Measurements from ENCODE around the gene LHFPL6.

The LHFPL6 gene

DNA sequence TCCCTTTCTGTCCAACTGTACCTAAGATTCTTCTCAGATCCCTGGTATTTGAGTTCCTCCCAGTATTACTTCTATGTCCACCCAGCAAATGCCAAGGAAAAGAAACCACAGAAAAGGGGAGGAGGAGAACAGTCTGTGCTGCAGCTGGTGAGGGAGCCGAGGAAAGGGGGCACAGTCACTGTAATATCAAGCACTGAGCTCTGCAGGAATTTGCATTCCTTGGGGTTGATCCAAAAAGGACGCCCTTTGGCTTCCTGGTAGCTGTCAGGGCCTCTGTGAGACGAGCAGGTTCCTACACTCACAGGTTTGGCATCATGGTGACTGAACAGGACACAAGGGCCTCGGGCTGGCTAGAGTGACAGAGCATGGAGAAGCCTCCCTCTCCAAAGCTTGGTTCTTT, 291.4 kb downstream of the LHFPL6 start:
- no peak for TF ChIP-seq FOXP2 (optimal IDR thresholded peaks at IDR 0.05; ENCODE audit: borderline replicate concordance, extremely low read depth, extremely low read length, insufficient read depth)
- TF ChIP-seq SIN3A (IDR thresholded peaks at IDR 0.05; ENCODE audit: borderline replicate concordance, insufficient read depth, low read length), result no peak
- TF ChIP-seq POLR2AphosphoS5 (IDR thresholded peaks at IDR 0.05; ENCODE audit: low read depth, low read length), result no peak
- TF ChIP-seq, protein P1, sequence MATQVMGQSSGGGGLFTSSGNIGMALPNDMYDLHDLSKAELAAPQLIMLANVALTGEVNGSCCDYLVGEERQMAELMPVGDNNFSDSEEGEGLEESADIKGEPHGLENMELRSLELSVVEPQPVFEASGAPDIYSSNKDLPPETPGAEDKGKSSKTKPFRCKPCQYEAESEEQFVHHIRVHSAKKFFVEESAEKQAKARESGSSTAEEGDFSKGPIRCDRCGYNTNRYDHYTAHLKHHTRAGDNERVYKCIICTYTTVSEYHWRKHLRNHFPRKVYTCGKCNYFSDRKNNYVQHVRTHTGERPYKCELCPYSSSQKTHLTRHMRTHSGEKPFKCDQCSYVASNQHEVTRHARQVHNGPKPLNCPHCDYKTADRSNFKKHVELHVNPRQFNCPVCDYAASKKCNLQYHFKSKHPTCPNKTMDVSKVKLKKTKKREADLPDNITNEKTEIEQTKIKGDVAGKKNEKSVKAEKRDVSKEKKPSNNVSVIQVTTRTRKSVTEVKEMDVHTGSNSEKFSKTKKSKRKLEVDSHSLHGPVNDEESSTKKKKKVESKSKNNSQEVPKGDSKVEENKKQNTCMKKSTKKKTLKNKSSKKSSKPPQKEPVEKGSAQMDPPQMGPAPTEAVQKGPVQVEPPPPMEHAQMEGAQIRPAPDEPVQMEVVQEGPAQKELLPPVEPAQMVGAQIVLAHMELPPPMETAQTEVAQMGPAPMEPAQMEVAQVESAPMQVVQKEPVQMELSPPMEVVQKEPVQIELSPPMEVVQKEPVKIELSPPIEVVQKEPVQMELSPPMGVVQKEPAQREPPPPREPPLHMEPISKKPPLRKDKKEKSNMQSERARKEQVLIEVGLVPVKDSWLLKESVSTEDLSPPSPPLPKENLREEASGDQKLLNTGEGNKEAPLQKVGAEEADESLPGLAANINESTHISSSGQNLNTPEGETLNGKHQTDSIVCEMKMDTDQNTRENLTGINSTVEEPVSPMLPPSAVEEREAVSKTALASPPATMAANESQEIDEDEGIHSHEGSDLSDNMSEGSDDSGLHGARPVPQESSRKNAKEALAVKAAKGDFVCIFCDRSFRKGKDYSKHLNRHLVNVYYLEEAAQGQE (IDR thresholded peaks at IDR 0.05; ENCODE audit: insufficient read depth in 1 of 2, low read depth in 2 of 2, low read length in 2 of 2), result no peak
- TF ChIP-seq TAF1 (IDR thresholded peaks at IDR 0.05; ENCODE audit: borderline replicate concordance, insufficient read depth, low read length), result no peak

DNA sequence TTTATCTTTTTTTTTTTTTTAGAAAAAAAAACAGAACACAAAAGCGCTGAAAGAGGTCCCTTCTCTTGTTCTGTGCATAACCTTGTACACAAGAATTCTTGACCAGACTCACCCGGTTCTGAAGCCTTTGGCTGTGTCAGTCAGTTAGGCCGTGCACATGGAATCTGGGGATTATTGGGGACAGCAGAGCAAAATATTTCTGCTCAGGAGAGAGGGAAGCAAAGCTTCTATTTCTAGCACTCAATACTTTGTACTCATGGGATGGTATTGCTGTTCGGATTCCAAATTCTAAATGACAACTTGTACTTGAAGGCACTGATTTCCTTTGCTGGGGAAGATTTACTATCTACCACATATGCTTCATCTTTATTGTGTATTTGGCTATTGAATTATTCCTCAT, 292.0 kb downstream of the LHFPL6 start:
- TF ChIP-seq POLR2AphosphoS5 (IDR thresholded peaks at IDR 0.05; ENCODE audit: low read depth, low read length), result no peak
- TF ChIP-seq TAF1 (IDR thresholded peaks at IDR 0.05; ENCODE audit: borderline replicate concordance, insufficient read depth, low read length), result no peak
- TF ChIP-seq SIN3A (IDR thresholded peaks at IDR 0.05; ENCODE audit: borderline replicate concordance, insufficient read depth, low read length), result no peak
- TF ChIP-seq, protein P1 (IDR thresholded peaks at IDR 0.05; ENCODE audit: insufficient read depth in 1 of 2, low read depth in 2 of 2, low read length in 2 of 2), result no peak
- TF ChIP-seq FOXP2 (optimal IDR thresholded peaks at IDR 0.05; ENCODE audit: borderline replicate concordance, extremely low read depth, extremely low read length, insufficient read depth), result no peak

DNA sequence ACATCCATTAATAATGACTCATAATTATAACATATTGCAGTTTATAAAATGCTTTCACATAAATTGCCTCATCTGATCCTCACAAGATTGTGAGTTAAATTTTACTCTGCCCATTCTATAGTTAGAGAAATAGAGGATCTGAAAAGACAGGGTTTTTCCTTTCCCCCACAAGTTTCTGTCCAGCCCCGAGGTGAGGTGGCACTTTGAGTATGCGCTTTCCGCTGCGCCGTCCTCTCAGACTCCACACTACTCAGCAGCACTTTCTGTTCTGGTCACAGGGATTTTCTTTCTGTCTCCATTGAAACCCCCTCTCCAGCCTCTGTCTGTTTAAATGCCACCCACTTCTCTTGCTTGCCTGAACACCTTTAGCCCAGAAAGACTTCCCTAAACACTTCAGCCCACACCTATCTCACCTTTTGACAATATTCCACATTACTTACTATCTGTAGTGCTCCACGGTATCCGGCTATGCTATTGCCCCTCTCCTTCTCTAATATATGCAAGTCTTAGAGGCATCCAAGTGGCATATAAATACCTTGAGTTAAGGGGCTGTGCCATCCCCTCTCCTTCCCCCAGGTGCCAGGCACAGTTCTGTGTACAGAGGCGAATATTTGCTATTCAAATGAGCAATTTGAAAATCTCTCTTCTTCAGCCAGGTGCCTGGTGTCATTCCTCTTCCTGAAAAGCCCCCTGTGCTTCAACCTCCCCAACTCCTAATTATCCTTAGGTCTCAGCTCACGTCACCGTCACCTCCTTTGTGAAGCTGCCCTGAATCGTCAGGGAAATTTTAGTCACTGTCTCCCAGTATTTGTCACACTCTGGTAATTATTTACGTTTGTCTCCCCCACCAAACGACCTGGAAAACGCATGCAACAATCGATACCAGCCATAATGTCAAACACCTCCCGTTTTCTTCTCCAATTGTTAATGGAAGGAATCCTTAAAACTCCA, 296.1 kb downstream of the LHFPL6 start:
- TF ChIP-seq POLR2AphosphoS5 (IDR thresholded peaks at IDR 0.05; ENCODE audit: low read depth, low read length) (no peak), FOXP2 (optimal IDR thresholded peaks at IDR 0.05; ENCODE audit: borderline replicate concordance, extremely low read depth, extremely low read length, insufficient read depth) (no peak), TAF1 (IDR thresholded peaks at IDR 0.05; ENCODE audit: borderline replicate concordance, insufficient read depth, low read length) (no peak), SIN3A (IDR thresholded peaks at IDR 0.05; ENCODE audit: borderline replicate concordance, insufficient read depth, low read length) (no peak)
- TF ChIP-seq, protein P1 (IDR thresholded peaks at IDR 0.05; ENCODE audit: insufficient read depth in 1 of 2, low read depth in 2 of 2, low read length in 2 of 2), result no peak

DNA sequence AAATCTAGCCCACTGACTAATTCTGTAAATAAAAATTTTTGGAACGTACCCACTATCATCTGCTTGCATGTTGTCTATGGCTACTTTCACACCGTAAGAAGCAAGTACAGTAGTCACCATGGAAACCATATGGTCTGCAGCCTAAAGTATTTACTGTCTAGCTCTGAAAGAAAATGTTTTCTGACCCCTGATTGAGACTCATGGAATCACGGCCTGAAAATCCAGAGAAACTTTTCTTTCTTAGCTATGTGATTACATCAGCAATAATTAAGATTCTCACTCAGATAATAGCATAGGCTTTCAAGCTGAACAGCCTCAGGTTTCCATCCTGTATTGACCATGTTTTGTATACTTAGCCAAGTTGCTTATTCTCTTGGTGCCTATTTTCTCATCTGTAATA, 300.2 kb downstream of the LHFPL6 start:
- TF ChIP-seq FOXP2 (optimal IDR thresholded peaks at IDR 0.05; ENCODE audit: borderline replicate concordance, extremely low read depth, extremely low read length, insufficient read depth) (no peak), POLR2AphosphoS5 (IDR thresholded peaks at IDR 0.05; ENCODE audit: low read depth, low read length) (no peak), TAF1 (IDR thresholded peaks at IDR 0.05; ENCODE audit: borderline replicate concordance, insufficient read depth, low read length) (no peak), SIN3A (IDR thresholded peaks at IDR 0.05; ENCODE audit: borderline replicate concordance, insufficient read depth, low read length) (no peak)
- TF ChIP-seq, protein P1 (IDR thresholded peaks at IDR 0.05; ENCODE audit: insufficient read depth in 1 of 2, low read depth in 2 of 2, low read length in 2 of 2), result no peak
